Kidney (tissue), 14 donors: ENCODE results near the gene B3GALT4. TPM values are rescaled to one million over a fixed set of nuclear protein-coding genes. Genes with fewer than 3 reads are reported as not detected.

Experiments
- DNase-seq, 5 donors: peaks; one replicate each; pipeline ENCODE4 v3.0.0-alpha.2; 2013 to 2020
- FAIRE-seq: peaks from 2 replicates; lab custom pipeline; 2012; peaks lifted over from hg19 to GRCh38; lab: Jason Lieb, UNC
- H3K27ac ChIP-seq, 2 donors: one replicate each; pipeline ENCODE4 v1.7.0; 2013; ENCODE audit warnings: low read depth in 2 of 2, low read length in 2 of 2, inconsistent platforms in 1 of 2
- H3K27me3 ChIP-seq: one replicate; pipeline ENCODE4 v1.7.1; 2013; ENCODE audit warnings: low read length, inconsistent platforms; ENCODE audit not compliant: control insufficient read depth, insufficient read depth
- H3K36me3 ChIP-seq, 3 donors: one replicate each; pipeline versions ENCODE4 v1.7.0 to v1.7.1; 2013; ENCODE audit warnings: low read length in 3 of 3, control low read depth in 1 of 3, inconsistent platforms in 1 of 3; ENCODE audit not compliant: insufficient read depth in 3 of 3, control insufficient read depth in 2 of 3
- H3K4me1 ChIP-seq, 3 donors: one replicate each; pipeline versions ENCODE4 v1.7.0 to v1.7.1; 2013; ENCODE audit warnings: low read length in 3 of 3, inconsistent platforms in 1 of 3, low read depth in 1 of 3; ENCODE audit not compliant: control insufficient read depth in 2 of 3, insufficient read depth in 2 of 3
- H3K4me3 ChIP-seq, 3 donors: one replicate each; pipeline versions ENCODE4 v1.7.0 to v1.8.1; 2013; ENCODE audit warnings: low read length in 3 of 3, control low read depth in 1 of 3, inconsistent platforms in 1 of 3
- H3K9ac ChIP-seq, 3 donors: one replicate each; pipeline versions ENCODE4 v1.7.0 to v1.7.1; 2013; ENCODE audit warnings: low read length in 3 of 3, control low read depth in 1 of 3, inconsistent platforms in 1 of 3
- H3K9me3 ChIP-seq, 3 donors: one replicate each; pipeline versions ENCODE4 v1.7.0 to v1.7.1; 2013; ENCODE audit warnings: low read length in 3 of 3, control low read depth in 1 of 3, inconsistent platforms in 1 of 3; ENCODE audit not compliant: control insufficient read depth in 2 of 3, insufficient read depth in 1 of 3
- CTCF ChIP-seq: IDR thresholded peaks from 3 replicates; pipeline ENCODE4 v1.5.1; 2012; ENCODE audit warnings: mild to moderate bottlenecking, moderate library complexity, borderline replicate concordance; ENCODE audit not compliant: insufficient read depth; ENCODE audit errors: extremely low read depth
- intact Hi-C: fragments of 100-400 bp; cut with DNase I; formaldehyde crosslinking; loops from one replicate; pipeline ENCODE4 v1.11.1; 2022
- polyA plus RNA-seq: library from polyadenylated mRNA; stranded (reverse); fragments of 350-450 nt; fragmentation: Illumina TruSeq; extraction: RNeasy Lipid Tissue Mini Kit (QIAGEN cat#74804); gene quantifications from one replicate; pipeline ENCODE4 v1.2.3, GENCODE V29; 2014; ENCODE audit warnings: low read depth, low replicate concordance; ENCODE audit not compliant: insufficient read depth
- total RNA-seq: library from RNA; stranded (reverse); fragmentation: NEBNext Ultra II Directional; extraction: Animal tissue kit (Norgen Biotek cat#: 25700); gene quantifications from one replicate; pipeline ENCODE4 v1.2.1, GENCODE V29; 2021
- donor health status: control.
- donor health status: control.
- donor health status: control.
- donor health status: control.
- donor health status: control.
- donor health status: DM: yes; HTN: yes; CAD: no.
- donor health status: Normal renal cell carcinoma (clear cell type).

The B3GALT4 gene
- total and polyA plus RNA-seq, 2 donors from 2014 or later, result 14.0 to 20.2 TPM

- intact Hi-C loops, result no loop called here
Measured at GRCh38 chr6:33305052-33305451, 28.1 kb downstream of the B3GALT4 start.

GRCh38 chr6:33306356-33306755, 29.4 kb downstream of the B3GALT4 start:
- Histone ChIP-seq H3K27ac (no peak overlapping the region), H3K4me1 (peaks cover 0 to 3% (median 0%) of the 10 kb centered on the region in 3 donors), H3K9ac (no peak overlapping the region), H3K4me3 (no peak overlapping the region), H3K36me3 (peaks cover 4 to 19% (median 15%) of the 10 kb centered on the region in 3 donors), H3K27me3 (no peaks in the 10 kb centered on the region), H3K9me3 (no peaks in the 10 kb centered on the region)
- no peak for DNase-seq
- intact Hi-C loops, result no loop called here
- FAIRE-seq, result no peak
- TF ChIP-seq CTCF, result no peak

More at GRCh38 chr6:33305052-33305451, 28.1 kb downstream of the B3GALT4 start:
- Histone ChIP-seq H3K27ac (no peak overlapping the region), H3K9me3 (no peaks in the 10 kb centered on the region), H3K4me1 (peaks cover 0 to 3% (median 0%) of the 10 kb centered on the region in 3 donors), H3K27me3 (no peaks in the 10 kb centered on the region), H3K4me3 (no peak overlapping the region), H3K36me3 (peaks cover 4 to 19% (median 15%) of the 10 kb centered on the region in 3 donors), H3K9ac (no peak overlapping the region)
- DNase-seq (no peak), FAIRE-seq (no peak)
- TF ChIP-seq CTCF, result no peak

GRCh38 chr6:33312361-33313104, 35.6 kb downstream of the B3GALT4 start:
- peak overlapping the region; percentile 93 to 98 for H3K27ac ChIP-seq
- TF ChIP-seq CTCF, result no peak
- intact Hi-C loops, result no loop called here
- H3K9ac ChIP-seq, result peak overlapping the region; percentile 38 to 94 (median 93)
- H3K4me1 ChIP-seq, result peaks cover 0 to 27% (median 2%) of the 10 kb centered on the region in 3 donors
- H3K9me3 ChIP-seq, result no peaks in the 10 kb centered on the region
- DNase-seq, result peak; percentile 73 to 87 (median 83)
- H3K36me3 ChIP-seq, result no peaks in the 10 kb centered on the region
- no peak for FAIRE-seq
- H3K4me3 ChIP-seq, result peak overlapping the region; percentile 70 to 96 (median 90)
- no peaks in the 10 kb centered on the region for H3K27me3 ChIP-seq
